HEK293T (cell line): ENCODE data around the gene LHX4.

Experiments
- ARNT ChIP-seq: fragments of 450-650 bp; IDR thresholded peaks from 2 replicates; pipeline ENCODE4 v1.6.1; 2017; ENCODE audit warnings: mild to moderate bottlenecking
- CTBP1 ChIP-seq: fragments of 450-650 bp; IDR thresholded peaks from 2 replicates; pipeline ENCODE4 v1.6.1; 2016; ENCODE audit warnings: borderline replicate concordance
- FOXA1 ChIP-seq: fragments of 450-650 bp; IDR thresholded peaks from 2 replicates; pipeline ENCODE4 v1.6.1; 2016; ENCODE audit warnings: mild to moderate bottlenecking
- FOXM1 ChIP-seq: fragments of 450-650 bp; IDR thresholded peaks from 2 replicates; pipeline ENCODE4 v1.6.1; 2017; ENCODE audit warnings: mild to moderate bottlenecking, borderline replicate concordance

DNA sequence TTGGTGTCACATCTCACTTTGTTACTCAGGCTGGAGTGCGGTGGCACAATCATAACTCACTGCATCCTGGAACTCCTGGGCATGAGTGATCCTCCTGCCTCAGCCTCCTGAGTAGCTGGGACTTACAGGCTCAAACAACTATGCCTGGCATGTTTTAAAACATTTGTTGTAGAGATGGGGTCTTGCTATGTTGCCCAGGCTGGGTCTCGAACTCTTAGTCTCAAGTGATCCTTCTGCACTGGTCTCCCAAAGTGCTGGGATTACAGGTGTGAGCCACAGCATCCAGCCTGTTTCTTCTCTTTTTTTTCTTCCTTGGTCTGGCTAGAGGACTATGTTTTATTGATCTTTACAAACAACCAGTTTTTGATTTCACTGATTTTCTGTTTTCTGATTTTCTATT is 64.6 kb downstream of the LHX4 start:
- TF ChIP-seq CTBP1 (no peak), FOXA1 (no peak), FOXM1 (no peak), ARNT (no peak)
